Activated CD4-positive, alpha-beta memory T cell treated with anti-CD3 and anti-CD28 coated beads for 36 hours (primary cell): ENCODE results near the gene MRPL38. TPM values are rescaled to one million over a fixed set of nuclear protein-coding genes. Genes with fewer than 3 reads are reported as not detected.

ENCODE experiments used
- CTCF ChIA-PET: fragments of 350-600 bp; sonication (Branson Sonifier 250); formaldehyde crosslinking; loops from one replicate; lab custom pipeline; 2021; ENCODE audit warnings: antibody characterized with exemption, inconsistent platforms; lab: Charles Lee
- POLR2A ChIA-PET: fragments of 350-600 bp; sonication (Branson Sonifier 250); formaldehyde crosslinking; loops from one replicate; lab custom pipeline; 2021; ENCODE audit warnings: antibody characterized with exemption; lab: Charles Lee
- DNase-seq: peaks from one replicate; pipeline ENCODE4 v3.0.0-alpha.2; 2020
- H3K27ac Mint-ChIP-seq: one replicate; pipeline ENCODE4 v1.8.0; 2021; ENCODE audit warnings: mixed read lengths
- H3K27me3 Mint-ChIP-seq: one replicate; pipeline ENCODE4 v1.8.0; 2021; ENCODE audit warnings: mixed read lengths
- H3K36me3 Mint-ChIP-seq: one replicate; pipeline ENCODE4 v1.8.0; 2021; ENCODE audit warnings: mixed read lengths
- H3K4me1 Mint-ChIP-seq: one replicate; pipeline ENCODE4 v1.8.0; 2021; ENCODE audit warnings: low read depth, mixed read lengths
- H3K4me3 Mint-ChIP-seq: one replicate; pipeline ENCODE4 v1.8.0; 2021; ENCODE audit warnings: mild to moderate bottlenecking, mixed read lengths
- H3K9me3 Mint-ChIP-seq: one replicate; pipeline ENCODE4 v1.8.0; 2021; ENCODE audit warnings: mixed read lengths
- intact Hi-C: fragments of 100-400 bp; cut with micrococcal nuclease; formaldehyde crosslinking; loops from one replicate; pipeline ENCODE4 v1.15.1; 2023
- total RNA-seq, 2 experiments: library from RNA; stranded (reverse); gene quantifications; one replicate each; pipeline ENCODE4 v1.2.3, GENCODE V29; 2021

MRPL38 gene
- total RNA-seq, 2 experiments from 2014 or later = 108 TPM

GRCh38 chr17:75931062-75931461 is 26.4 kb upstream of the MRPL38 start:
- H3K4me1 Mint-ChIP-seq = no peaks in the 10 kb centered on the region
- no peaks in the 10 kb centered on the region for H3K9me3 Mint-ChIP-seq
- no peak overlapping the region for H3K4me3 Mint-ChIP-seq
- no peaks in the 10 kb centered on the region for H3K27me3 Mint-ChIP-seq
- CTCF ChIA-PET = no interaction called here
- no peak overlapping the region for H3K27ac Mint-ChIP-seq
- POLR2A ChIA-PET = no interaction called here
- H3K36me3 Mint-ChIP-seq = no peaks in the 10 kb centered on the region
- intact Hi-C loops = no loop called here
- DNase-seq = no peak

DNA sequence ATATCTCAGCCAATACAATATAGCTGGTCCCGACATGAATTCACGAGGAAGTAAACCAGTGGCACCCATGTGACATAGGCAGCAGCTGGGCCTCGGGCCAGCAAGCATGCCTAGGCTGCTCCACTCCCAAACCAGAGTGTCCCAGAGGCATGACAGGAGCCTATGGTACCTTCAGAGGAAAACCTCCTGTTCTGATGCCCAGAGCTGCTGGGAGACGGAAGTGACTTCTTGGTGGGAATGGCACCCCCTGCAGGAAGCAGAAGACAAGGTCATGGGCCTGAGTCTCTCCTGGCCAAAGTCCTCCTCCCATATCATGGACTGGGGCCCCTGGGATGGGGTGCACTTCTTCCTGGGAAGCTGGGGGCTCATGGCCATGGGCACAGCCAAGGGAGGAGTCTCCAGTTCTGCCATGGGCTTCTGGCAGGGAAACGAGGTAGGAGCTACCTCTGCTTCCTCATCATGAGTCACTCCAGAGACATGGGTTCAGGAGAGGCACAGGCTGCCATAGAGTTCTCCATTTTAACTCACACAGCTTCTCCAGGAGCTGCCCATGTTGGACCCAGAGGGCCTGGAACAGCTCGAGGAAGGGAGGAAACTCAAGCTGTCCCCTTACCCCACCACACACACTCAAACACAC is 22.7 kb upstream of the MRPL38 start:
- Mint-ChIP-seq H3K36me3 (no peaks in the 10 kb centered on the region), H3K4me3 (no peak overlapping the region), H3K27ac (no peak overlapping the region), H3K27me3 (no peaks in the 10 kb centered on the region), H3K9me3 (no peaks in the 10 kb centered on the region), H3K4me1 (no peaks in the 10 kb centered on the region)
- POLR2A ChIA-PET = no interaction called here
- CTCF ChIA-PET = interaction anchor here (0.9 to 1.7 kb wide), 8 partner anchors 12 to 87 kb away, joined by 3 to 6 read pairs (median 3); partner anchors contain the start of genes FBF1 and MRPL38
- intact Hi-C loops = no loop called here
- DNase-seq = no peak

DNA sequence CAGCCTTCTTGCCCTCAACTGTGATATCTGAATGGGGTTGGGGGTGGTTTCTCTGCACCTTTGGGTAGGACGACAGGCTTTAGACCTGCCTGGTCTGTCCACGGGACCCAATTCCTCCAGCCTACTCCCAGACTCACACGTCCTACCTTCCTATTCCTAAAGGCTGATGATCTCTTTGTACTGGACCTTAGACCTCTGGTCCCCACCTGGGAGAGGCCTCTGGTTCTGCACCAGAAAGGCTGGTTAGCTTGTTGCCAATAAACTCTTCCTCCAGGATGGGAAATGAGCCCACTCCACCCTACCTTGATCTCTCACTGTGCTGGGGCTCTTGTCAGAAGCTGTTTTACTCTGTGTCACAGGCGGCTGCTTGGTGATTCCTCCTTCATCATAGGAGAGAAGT is 21.8 kb upstream of the MRPL38 start:
- no peak for DNase-seq
- ChIA-PET POLR2A (no interaction called here), CTCF (interaction anchor here (0.9 to 1.6 kb wide), 6 partner anchors 11 to 88 kb away, joined by 3 to 7 read pairs (median 4); partner anchors contain the start of gene FBF1)
- no peaks in the 10 kb centered on the region for H3K4me1 Mint-ChIP-seq
- H3K36me3 Mint-ChIP-seq = no peaks in the 10 kb centered on the region
- H3K4me3 Mint-ChIP-seq = no peak overlapping the region
- H3K27ac Mint-ChIP-seq = no peak overlapping the region
- H3K27me3 Mint-ChIP-seq = no peaks in the 10 kb centered on the region
- H3K9me3 Mint-ChIP-seq = no peaks in the 10 kb centered on the region
- intact Hi-C loops = no loop called here

- no peaks in the 10 kb centered on the region for H3K27me3 Mint-ChIP-seq
- no peak overlapping the region for H3K4me3 Mint-ChIP-seq
- intact Hi-C loops = no loop called here
- no peak for DNase-seq
- POLR2A ChIA-PET = no interaction called here
- H3K27ac Mint-ChIP-seq = no peak overlapping the region
- H3K4me1 Mint-ChIP-seq = no peaks in the 10 kb centered on the region
- H3K9me3 Mint-ChIP-seq = no peaks in the 10 kb centered on the region
- H3K36me3 Mint-ChIP-seq = no peaks in the 10 kb centered on the region
- CTCF ChIA-PET = interaction anchor here (1.1 to 1.6 kb wide), 4 partner anchors 20 to 354 kb away, joined by 3 to 7 read pairs (median 4); no protein-coding TSS in a partner anchor
Observed at GRCh38 chr17:75925912-75926311, 21.2 kb upstream of the MRPL38 start.

DNA sequence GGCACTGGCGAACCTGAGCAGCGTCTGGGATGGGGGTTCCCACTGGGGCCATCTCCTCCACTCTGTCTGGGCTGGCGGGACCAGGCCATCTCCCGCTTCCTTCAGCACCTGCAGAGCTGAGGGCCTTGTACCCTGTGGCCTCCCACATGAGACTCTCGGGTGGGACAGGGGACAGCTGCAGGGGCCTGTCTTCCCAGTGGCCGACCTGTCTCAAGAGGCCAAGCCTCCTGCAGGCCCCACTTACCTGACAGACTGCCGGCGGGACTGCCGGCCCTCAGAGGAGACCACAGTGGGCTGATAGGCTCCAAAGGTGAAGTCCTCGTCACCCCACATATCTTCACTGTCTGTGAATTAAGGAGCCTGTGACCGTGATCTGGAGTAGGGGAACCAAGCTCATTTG is 20.4 kb upstream of the MRPL38 start:
- H3K27me3 Mint-ChIP-seq = no peaks in the 10 kb centered on the region
- H3K27ac Mint-ChIP-seq = no peak overlapping the region
- H3K9me3 Mint-ChIP-seq = no peaks in the 10 kb centered on the region
- ChIA-PET CTCF (interaction anchor here (0.6 to 1.6 kb wide), 4 partner anchors 44 to 355 kb away, joined by 3 to 7 read pairs (median 4); no protein-coding TSS in a partner anchor), POLR2A (no interaction called here)
- no peaks in the 10 kb centered on the region for H3K36me3 Mint-ChIP-seq
- no peak overlapping the region for H3K4me3 Mint-ChIP-seq
- intact Hi-C loops = no loop called here
- H3K4me1 Mint-ChIP-seq = no peaks in the 10 kb centered on the region
- DNase-seq = no peak

GRCh38 chr17:75922963-75923874 is 18.5 kb upstream of the MRPL38 start:
- H3K9me3 Mint-ChIP-seq = no peaks in the 10 kb centered on the region
- H3K27ac Mint-ChIP-seq = no peak overlapping the region
- intact Hi-C loops = no loop called here
- ChIA-PET CTCF (no interaction called here), POLR2A (interaction anchor here (0.5 kb wide), 1 partner anchor 9 kb away, joined by 5 read pairs; no protein-coding TSS in a partner anchor)
- H3K36me3 Mint-ChIP-seq = peaks cover 3% of the 10 kb centered on the region
- no peak for DNase-seq
- H3K4me3 Mint-ChIP-seq = no peak overlapping the region
- H3K27me3 Mint-ChIP-seq = no peaks in the 10 kb centered on the region
- H3K4me1 Mint-ChIP-seq = no peaks in the 10 kb centered on the region

DNA sequence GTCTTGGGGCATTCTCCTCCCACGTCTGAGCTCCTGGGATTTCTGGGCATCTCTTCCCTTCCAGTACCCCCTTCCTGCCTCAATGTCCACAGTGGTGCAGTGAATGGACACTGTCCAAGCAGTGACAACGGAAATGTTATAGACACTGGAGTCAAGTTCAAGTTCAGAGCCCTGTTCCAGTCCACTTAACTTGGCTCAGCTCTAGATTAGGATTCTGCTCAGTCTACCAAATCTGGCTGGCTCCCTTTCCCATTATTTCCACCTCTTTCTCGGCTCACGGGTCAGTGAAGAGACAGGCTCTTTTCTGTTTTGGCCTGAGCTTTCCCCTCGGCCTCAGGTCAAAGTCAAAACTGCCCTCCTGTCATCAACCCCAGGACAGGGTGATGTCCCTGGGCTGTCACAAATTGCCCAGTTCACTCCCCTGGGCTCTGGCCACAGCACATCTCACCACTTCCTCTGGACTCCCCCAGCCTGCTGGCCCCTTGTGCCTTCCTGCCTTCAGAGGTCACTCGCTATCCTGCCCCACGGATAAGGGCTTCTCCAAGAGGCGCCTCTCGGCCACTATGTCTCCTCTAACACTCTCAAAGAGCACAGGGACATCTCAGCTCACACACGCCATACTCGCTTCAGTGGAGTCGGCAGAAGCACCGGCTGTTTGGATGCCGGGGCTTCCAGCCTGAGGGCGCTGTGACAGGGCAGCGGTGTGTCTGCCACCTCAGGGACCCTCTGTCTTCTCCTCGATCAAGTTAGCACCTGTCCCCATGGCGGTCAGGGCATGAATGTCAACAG is 17.7 kb upstream of the MRPL38 start:
- POLR2A ChIA-PET = interaction anchor here (0.5 kb wide), 1 partner anchor 10 kb away, joined by 5 read pairs; no protein-coding TSS in a partner anchor
- H3K27ac Mint-ChIP-seq = no peak overlapping the region
- H3K4me3 Mint-ChIP-seq = no peak overlapping the region
- CTCF ChIA-PET = interaction anchor here (1.1 kb wide), 1 partner anchor 78 kb away, joined by 3 read pairs; the partner anchor contains the start of gene CDK3
- H3K36me3 Mint-ChIP-seq = peaks cover 3% of the 10 kb centered on the region
- no peak for DNase-seq
- H3K9me3 Mint-ChIP-seq = no peaks in the 10 kb centered on the region
- H3K4me1 Mint-ChIP-seq = no peaks in the 10 kb centered on the region
- no peaks in the 10 kb centered on the region for H3K27me3 Mint-ChIP-seq
- intact Hi-C loops = no loop called here

DNA sequence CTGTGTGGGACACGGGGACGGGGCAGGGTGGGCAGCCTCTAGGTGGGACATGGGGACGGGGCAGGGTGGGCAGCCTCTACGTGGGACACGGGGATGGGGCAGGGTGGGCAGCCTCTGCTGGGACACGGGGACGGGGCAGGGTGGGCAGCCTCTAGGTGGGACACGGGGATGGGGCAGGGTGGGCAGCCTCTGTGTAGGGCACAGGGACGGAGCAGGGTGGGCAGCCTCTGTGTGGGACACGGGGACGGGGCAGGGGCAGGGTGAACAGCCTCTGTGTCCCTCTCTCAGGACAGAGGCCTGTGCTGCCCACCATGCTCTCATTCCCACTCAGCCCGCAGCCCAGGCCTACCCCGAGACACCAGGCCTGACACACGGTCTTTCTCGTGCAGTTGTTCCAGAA is 16.9 kb upstream of the MRPL38 start:
- no peak for DNase-seq
- no peaks in the 10 kb centered on the region for H3K4me1 Mint-ChIP-seq
- no peaks in the 10 kb centered on the region for H3K9me3 Mint-ChIP-seq
- ChIA-PET POLR2A (no interaction called here), CTCF (interaction anchor here (0.6 to 1.1 kb wide), 2 partner anchors 60 to 79 kb away, joined by 3 read pairs; partner anchors contain the start of gene CDK3)
- no peak overlapping the region for H3K4me3 Mint-ChIP-seq
- intact Hi-C loops = no loop called here
- no peak overlapping the region for H3K27ac Mint-ChIP-seq
- H3K36me3 Mint-ChIP-seq = peaks cover 3% of the 10 kb centered on the region
- no peaks in the 10 kb centered on the region for H3K27me3 Mint-ChIP-seq

DNA sequence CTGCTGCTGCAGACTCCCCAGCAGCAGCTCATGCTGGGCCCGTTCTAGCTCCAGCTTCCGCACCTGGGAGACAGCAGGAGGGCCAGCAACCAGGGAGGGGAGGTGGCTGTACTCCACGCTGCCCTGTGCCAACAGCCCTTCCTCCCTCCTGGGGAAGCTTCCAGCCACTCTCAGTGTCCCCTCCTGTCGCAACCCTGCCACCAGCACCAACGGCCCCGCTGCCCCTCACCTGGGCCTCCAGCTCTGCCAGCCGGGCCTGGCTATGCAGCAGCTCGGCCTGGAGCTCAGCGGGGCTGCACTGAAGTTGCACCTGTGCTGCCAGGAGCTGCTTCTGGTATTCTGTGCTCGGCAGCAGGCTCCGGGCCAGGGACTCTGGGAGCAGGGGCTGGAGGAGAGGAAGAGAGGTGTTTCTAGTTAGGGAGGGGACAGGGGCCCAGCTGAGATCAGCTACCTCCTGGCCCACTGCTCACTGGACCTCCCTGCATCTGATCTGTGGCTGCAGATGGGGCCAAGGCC is 15.4 kb upstream of the MRPL38 start:
- Mint-ChIP-seq H3K4me1 (no peaks in the 10 kb centered on the region), H3K36me3 (peaks cover 3% of the 10 kb centered on the region), H3K27ac (no peak overlapping the region), H3K4me3 (no peak overlapping the region), H3K27me3 (no peaks in the 10 kb centered on the region), H3K9me3 (no peaks in the 10 kb centered on the region)
- intact Hi-C loops = no loop called here
- DNase-seq = no peak
- CTCF ChIA-PET = interaction anchor here (0.6 kb wide), 1 partner anchor 29 kb away, joined by 3 read pairs; no protein-coding TSS in a partner anchor
- POLR2A ChIA-PET = no interaction called here

DNA sequence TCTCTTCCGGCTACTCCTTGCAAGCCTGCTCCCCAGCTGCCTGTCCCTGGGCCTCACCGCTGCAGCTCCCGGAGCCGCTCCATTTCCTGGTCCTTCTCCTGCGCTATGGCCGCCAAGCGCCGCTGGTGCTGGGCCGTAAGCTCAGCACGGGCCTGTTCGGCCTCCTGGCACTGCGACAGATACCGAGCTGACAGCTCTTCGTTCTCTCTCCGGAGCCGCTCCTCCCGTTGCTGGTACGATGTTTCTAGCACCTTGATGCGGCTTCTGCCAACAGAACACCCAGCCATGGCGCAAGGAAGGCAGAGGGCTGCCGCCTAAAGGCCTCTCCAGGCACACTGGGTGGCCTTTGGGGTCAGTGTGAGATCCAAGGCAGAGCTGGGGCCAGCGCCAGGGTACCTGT is 14.9 kb upstream of the MRPL38 start:
- intact Hi-C loops = no loop called here
- H3K4me3 Mint-ChIP-seq = no peak overlapping the region
- H3K27me3 Mint-ChIP-seq = no peaks in the 10 kb centered on the region
- DNase-seq = no peak
- CTCF ChIA-PET = interaction anchor here (0.6 kb wide), 1 partner anchor 29 kb away, joined by 3 read pairs; no protein-coding TSS in a partner anchor
- no peak overlapping the region for H3K27ac Mint-ChIP-seq
- H3K9me3 Mint-ChIP-seq = no peaks in the 10 kb centered on the region
- H3K36me3 Mint-ChIP-seq = peaks cover 3% of the 10 kb centered on the region
- POLR2A ChIA-PET = no interaction called here
- H3K4me1 Mint-ChIP-seq = no peaks in the 10 kb centered on the region

DNA sequence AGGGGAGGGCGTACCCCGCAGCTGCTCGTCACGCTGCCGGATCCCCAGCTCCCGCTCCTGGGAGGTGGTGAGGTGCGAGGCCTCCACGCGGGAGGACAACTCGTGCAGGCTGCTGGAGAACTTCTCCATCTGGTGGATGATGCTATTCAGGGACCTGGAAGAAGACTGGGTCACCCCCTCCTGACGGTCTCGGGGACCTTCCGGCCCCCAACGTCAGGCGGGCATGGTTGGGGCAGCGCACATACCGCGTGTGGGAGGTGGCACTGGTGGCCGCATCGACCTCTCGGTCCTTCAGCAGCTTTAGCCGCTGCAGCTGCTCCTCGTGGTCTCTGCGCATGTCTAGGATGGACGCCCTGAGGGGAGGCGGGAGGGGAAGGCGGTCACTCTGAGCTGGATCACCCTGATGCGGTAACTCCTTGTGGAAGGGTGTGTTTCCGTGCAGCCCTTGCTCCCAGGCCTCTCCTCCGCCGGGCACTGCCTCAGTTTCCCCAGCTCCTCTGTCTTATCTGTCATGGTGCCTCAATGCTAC is 13.3 kb upstream of the MRPL38 start:
- intact Hi-C loops = no loop called here
- Mint-ChIP-seq H3K4me1 (no peaks in the 10 kb centered on the region), H3K27me3 (no peaks in the 10 kb centered on the region), H3K36me3 (peaks cover 8% of the 10 kb centered on the region), H3K4me3 (no peak overlapping the region), H3K27ac (no peak overlapping the region), H3K9me3 (no peaks in the 10 kb centered on the region)
- ChIA-PET POLR2A (no interaction called here), CTCF (interaction anchor here (0.9 to 1.2 kb wide), 2 partner anchors 13 to 87 kb away, joined by 3 read pairs; partner anchors contain the start of gene MRPL38)
- no peak for DNase-seq
